H1 (cell line): ENCODE data around the gene ZNF213. TPM values are rescaled to one million over a fixed set of nuclear protein-coding genes. Genes with fewer than 3 reads are reported as not detected.

Experiments used
- CTCF ChIA-PET: fragments of 300-600 bp; sonication (Branson Sonifier 250); formaldehyde crosslinking; loops from one replicate; lab custom pipeline; 2021; ENCODE audit not compliant: partially characterized antibody; lab: Charles Lee
- POLR2A ChIA-PET: fragments of 300-600 bp; sonication (Branson Sonifier 250); formaldehyde crosslinking; loops from one replicate; lab custom pipeline; 2021; ENCODE audit warnings: inconsistent platforms; ENCODE audit not compliant: partially characterized antibody; lab: Charles Lee
- DNase-seq, 2 experiments: peaks; one replicate each; pipeline versions ENCODE4 v3.0.0 to v3.0.0-alpha.2; 2010 to 2022; ENCODE audit warnings: low spot score in 2 of 2, low read depth in 1 of 2, mixed read lengths in 1 of 2
- FAIRE-seq: peaks from 2 replicates; lab custom pipeline; 2011; peaks lifted over from hg19 to GRCh38; lab: Jason Lieb, UNC
- H2AFZ ChIP-seq: 2 replicates; pipeline ENCODE4 v1.8.1; 2012; ENCODE audit warnings: low read length, inconsistent platforms
- H2AK5ac ChIP-seq: 2 replicates; pipeline ENCODE4 v1.6.1; 2013; ENCODE audit warnings: low read depth, low read length
- H2BK120ac ChIP-seq: replicated peaks from 2 replicates; pipeline ENCODE3; 2013; ENCODE audit warnings: low read depth, low read length, inconsistent platforms
- H2BK12ac ChIP-seq: 2 replicates; pipeline ENCODE4 v1.6.1; 2013; ENCODE audit warnings: low read depth, low read length
- H2BK15ac ChIP-seq: 2 replicates; pipeline ENCODE4 v1.6.1; 2013; ENCODE audit warnings: low read length
- H2BK20ac ChIP-seq: 2 replicates; pipeline ENCODE4 v1.6.1; 2013; ENCODE audit warnings: low read length
- H2BK5ac ChIP-seq: 2 replicates; pipeline ENCODE4 v1.6.1; 2013; ENCODE audit warnings: low read depth, low read length
- H3K14ac ChIP-seq: 2 replicates; pipeline ENCODE4 v1.6.1; 2013; ENCODE audit warnings: inconsistent platforms; ENCODE audit not compliant: insufficient read length
- H3K18ac ChIP-seq: 2 replicates; pipeline ENCODE4 v1.6.1; 2013; ENCODE audit warnings: low read length; ENCODE audit errors: extremely low read depth
- H3K23ac ChIP-seq: 2 replicates; pipeline ENCODE4 v1.6.1; 2013; ENCODE audit warnings: inconsistent platforms; ENCODE audit not compliant: insufficient read length
- H3K23me2 ChIP-seq: 2 replicates; pipeline ENCODE4 v1.6.1; 2013; ENCODE audit warnings: low read depth, low read length
- H3K27ac ChIP-seq: 2 replicates; pipeline ENCODE4 v1.6.1; 2011; ENCODE audit warnings: low read depth, low read length, inconsistent platforms
- H3K27me3 ChIP-seq, 4 experiments: replicated peaks in 1 of 4; 1 replicate in 1 of 4; 2 replicates in 3 of 4; pipeline versions ENCODE4 v1.6.1 to v1.8.1; 2011 to 2013; ENCODE audit warnings: low read length in 3 of 4, mild to moderate bottlenecking in 3 of 4, inconsistent platforms in 2 of 4, mixed read lengths in 2 of 4, moderate library complexity in 1 of 4; ENCODE audit not compliant: control insufficient read depth in 3 of 4, insufficient read depth in 3 of 4; ENCODE audit errors: extremely low read depth in 1 of 4
- H3K36me3 ChIP-seq, 4 experiments: 2 replicates each; pipeline versions ENCODE4 v1.6.1 to v1.8.1; 2011 to 2013; ENCODE audit warnings: mild to moderate bottlenecking in 4 of 4, low read length in 3 of 4, moderate library complexity in 2 of 4, control low read depth in 1 of 4, inconsistent platforms in 1 of 4; ENCODE audit not compliant: insufficient read depth in 4 of 4, control insufficient read depth in 2 of 4
- H3K4ac ChIP-seq: replicated peaks from 2 replicates; pipeline ENCODE3; 2013; ENCODE audit warnings: low read length, low read depth, mixed read lengths, inconsistent platforms; ENCODE audit not compliant: insufficient read length
- H3K4me1 ChIP-seq, 4 experiments: replicated peaks in 1 of 4; 1 replicate in 1 of 4; 2 replicates in 3 of 4; pipeline versions ENCODE4 v1.6.1 to v1.8.1; 2011 to 2013; ENCODE audit warnings: low read length in 3 of 4, inconsistent platforms in 2 of 4, mixed read lengths in 1 of 4; ENCODE audit not compliant: insufficient read depth in 4 of 4, control insufficient read depth in 3 of 4
- H3K4me2 ChIP-seq, 2 experiments: 2 replicates each; pipeline versions ENCODE4 v1.6.1 to v1.8.1; 2011 to 2013; ENCODE audit warnings: low read depth in 2 of 2, low read length in 2 of 2, control low read depth in 1 of 2, inconsistent platforms in 1 of 2, mild to moderate bottlenecking in 1 of 2; ENCODE audit not compliant: insufficient read depth in 1 of 2
- H3K4me3 ChIP-seq, 4 experiments: fragments of 200-600, 300-600 bp in 1 of 4; sonication (generic), shearing (Covaris generic), sonication (Bioruptor Twin) in 1 of 4; 2 replicates each; pipeline versions ENCODE4 v1.5.1 to v1.8.1; 2011 to 2016; ENCODE audit warnings: low read length in 4 of 4, low read depth in 3 of 4, control low read depth in 2 of 4, inconsistent platforms in 2 of 4, mild to moderate bottlenecking in 2 of 4, mixed read lengths in 1 of 4, moderate library complexity in 1 of 4; ENCODE audit not compliant: insufficient read depth in 2 of 4; ENCODE audit errors: extremely low read depth in 1 of 4
- H3K56ac ChIP-seq: replicated peaks from 2 replicates; pipeline ENCODE3; 2013; ENCODE audit warnings: low read depth, mild to moderate bottlenecking, mixed read lengths, low read length, inconsistent platforms; ENCODE audit not compliant: insufficient read length
- H3K79me1 ChIP-seq: 2 replicates; pipeline ENCODE4 v1.6.1; 2013; ENCODE audit warnings: low read depth, low read length, control low read depth
- H3K79me2 ChIP-seq, 2 experiments: 2 replicates each; pipeline versions ENCODE4 v1.6.1 to v1.8.1; 2012 to 2013; ENCODE audit warnings: low read length in 2 of 2, mild to moderate bottlenecking in 2 of 2, inconsistent platforms in 1 of 2; ENCODE audit not compliant: insufficient read depth in 2 of 2, control insufficient read depth in 1 of 2
- H3K9ac ChIP-seq, 4 experiments: replicated peaks in 1 of 4; 1 replicate in 1 of 4; 2 replicates in 3 of 4; pipeline versions ENCODE4 v1.6.1 to v1.8.1; 2011 to 2013; ENCODE audit warnings: low read depth in 3 of 4, low read length in 3 of 4, control low read depth in 2 of 4, mild to moderate bottlenecking in 2 of 4, moderate library complexity in 2 of 4, inconsistent platforms in 1 of 4; ENCODE audit errors: extremely low read depth in 1 of 4
- H3K9me3 ChIP-seq, 2 experiments: 2 replicates each; pipeline versions ENCODE4 v1.6.1 to v1.8.1; 2012 to 2013; ENCODE audit warnings: mild to moderate bottlenecking in 2 of 2, moderate library complexity in 2 of 2, control low read depth in 1 of 2, inconsistent platforms in 1 of 2, low read depth in 1 of 2, low read length in 1 of 2, mixed read lengths in 1 of 2; ENCODE audit not compliant: insufficient read depth in 2 of 2
- H4K20me1 ChIP-seq, 2 experiments: replicated peaks in 1 of 2; 2 replicates each; pipeline versions ENCODE3 to v1.8.1; 2011 to 2013; ENCODE audit warnings: inconsistent platforms in 2 of 2, low read length in 2 of 2, mild to moderate bottlenecking in 1 of 2; ENCODE audit not compliant: insufficient read depth in 2 of 2, control insufficient read depth in 1 of 2
- H4K5ac ChIP-seq: 2 replicates; pipeline ENCODE4 v1.6.1; 2013; ENCODE audit warnings: low read length, low read depth, mixed read lengths, inconsistent platforms; ENCODE audit not compliant: insufficient read length
- H4K8ac ChIP-seq: 2 replicates; pipeline ENCODE4 v1.8.0; 2013; ENCODE audit warnings: mild to moderate bottlenecking, moderate library complexity, low read length, inconsistent platforms; ENCODE audit not compliant: insufficient read depth; ENCODE audit errors: extremely low read depth
- H4K91ac ChIP-seq: replicated peaks from 2 replicates; pipeline ENCODE3; 2013; ENCODE audit warnings: low read length, mixed read lengths, inconsistent platforms; ENCODE audit not compliant: insufficient read length
- ASH2L ChIP-seq: fragments of 200-600, 300-600 bp; sonication (generic); IDR thresholded peaks from one replicate; pipeline ENCODE4 v1.7.1; 2017; ENCODE audit warnings: low read length
- PHF8 ChIP-seq: fragments of 200-600 bp; sonication (generic); conservative IDR thresholded peaks from 2 replicates; pipeline ENCODE4 v1.7.1; 2012; ENCODE audit warnings: low read depth, mild to moderate bottlenecking, inconsistent platforms, low read length, moderate library complexity
- POLR2AphosphoS5 ChIP-seq: IDR thresholded peaks from 2 replicates; pipeline ENCODE4 v1.6.1; 2011; ENCODE audit warnings: low read depth, low read length
- SIN3A ChIP-seq, 2 experiments: IDR thresholded peaks in 1 of 2; conservative IDR thresholded peaks in 1 of 2; 2 replicates each; pipeline ENCODE4 v1.6.1; 2011 to 2012; ENCODE audit warnings: low read length in 2 of 2, improper control_type of control experiment in 1 of 2, low read depth in 1 of 2, mild to moderate bottlenecking in 1 of 2
- WGBS, 2 experiments: shearing (Covaris generic) in 1 of 2; methylation state at CpG; one replicate each; pipeline versions ENCODE4 v1.1.6 to v1.1.7; 2013 to 2015; ENCODE audit warnings: low lambda C conversion rate in 2 of 2, mixed read lengths in 2 of 2, inconsistent platforms in 1 of 2, low coverage in 1 of 2, missing lambda C conversion rate in 1 of 2; ENCODE audit not compliant: insufficient replicate concordance in 2 of 2, insufficient coverage in 1 of 2, insufficient read length in 1 of 2; ENCODE audit errors: extremely low coverage in 1 of 2, missing lambda C conversion rate in 1 of 2; 5-methylcytosine and 5-hydroxymethylcytosine counted together
- long read RNA-seq, 2 experiments: library from RNA in 1 of 2; library from capped mRNA in 1 of 2; stranded (forward); transcript quantifications; one replicate each; pipeline ENCODE4 v2.0.0, GENCODE V29; 2021; ENCODE audit warnings: inconsistent platforms in 1 of 2
- polyA minus RNA-seq, 3 experiments: library from RNA; depleted of rRNA, polyadenylated mRNA; stranded (reverse); fragments of >200 nt; gene quantifications; 1 replicate in 2 of 3; 2 replicates in 1 of 3; pipeline ENCODE4 v1.2.3, GENCODE V29; 2011
- polyA plus RNA-seq, 7 experiments: library from polyadenylated mRNA; depleted of rRNA in 3 of 7; stranded (reverse) in 5 of 7; unstranded in 2 of 7; fragments of >200 nt in 5 of 7; fragments of 200-250 nt in 2 of 7; gene quantifications; 1 replicate in 5 of 7; 2 replicates in 1 of 7; 4 replicates in 1 of 7; pipeline versions ENCODE4 v1.2.1 to v1.2.3, GENCODE V29; 2011 to 2013; ENCODE audit warnings: missing spikeins in 2 of 7, mixed read lengths in 2 of 7
- total RNA-seq: library from RNA; stranded (reverse); fragmentation: NEBNext Ultra II Directional; extraction: Animal tissue kit (Norgen Biotek cat#: 25700); gene quantifications from 2 replicates; pipeline ENCODE4 v1.2.1, GENCODE V29; 2021
- TF ChIP-seq, protein P1 (sequence below): IDR thresholded peaks from 2 replicates; pipeline ENCODE4 v1.6.1; 2012; ENCODE audit warnings: inconsistent platforms

The ZNF213 gene, protein sequence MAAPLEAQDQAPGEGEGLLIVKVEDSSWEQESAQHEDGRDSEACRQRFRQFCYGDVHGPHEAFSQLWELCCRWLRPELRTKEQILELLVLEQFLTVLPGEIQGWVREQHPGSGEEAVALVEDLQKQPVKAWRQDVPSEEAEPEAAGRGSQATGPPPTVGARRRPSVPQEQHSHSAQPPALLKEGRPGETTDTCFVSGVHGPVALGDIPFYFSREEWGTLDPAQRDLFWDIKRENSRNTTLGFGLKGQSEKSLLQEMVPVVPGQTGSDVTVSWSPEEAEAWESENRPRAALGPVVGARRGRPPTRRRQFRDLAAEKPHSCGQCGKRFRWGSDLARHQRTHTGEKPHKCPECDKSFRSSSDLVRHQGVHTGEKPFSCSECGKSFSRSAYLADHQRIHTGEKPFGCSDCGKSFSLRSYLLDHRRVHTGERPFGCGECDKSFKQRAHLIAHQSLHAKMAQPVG
- total RNA-seq, result 6.9 and 7.3 TPM in 2 replicates
- 1.6 and 3.8 TPM in 2 replicates for polyA plus RNA-seq (2011; rRNA removed)
- 1.6 TPM for polyA plus RNA-seq (2011; cell fraction: cytosol; rRNA removed)
- polyA plus RNA-seq (2011; cell fraction: nucleus; rRNA removed), result 3.9 TPM
- 6.0 to 8.4 TPM (median 8.4 TPM) in 4 replicates for polyA plus RNA-seq (2012, experiment 1 of 2)
- polyA plus RNA-seq (2012, experiment 2 of 2), result 7.1 TPM
- polyA plus RNA-seq (2013, experiment 1 of 2), result 6.2 TPM
- 6.1 TPM for polyA plus RNA-seq (2013, experiment 2 of 2)
- 1.2 and 1.4 TPM in 2 replicates for polyA minus RNA-seq (2011; rRNA and poly(A)+ RNA removed)
- 4.2 TPM for polyA minus RNA-seq (2011; cell fraction: cytosol; rRNA and poly(A)+ RNA removed)
- polyA minus RNA-seq (2011; cell fraction: nucleus; rRNA and poly(A)+ RNA removed), result 3.9 TPM
- long read RNA-seq, experiment 1, partial matches to known transcripts, result 8 of 8 reads
- long read RNA-seq, experiment 1, other reads (novel, unspliced or antisense), result 0 of 8 reads
- long read RNA-seq, experiment 2, result 0 reads

DNA sequence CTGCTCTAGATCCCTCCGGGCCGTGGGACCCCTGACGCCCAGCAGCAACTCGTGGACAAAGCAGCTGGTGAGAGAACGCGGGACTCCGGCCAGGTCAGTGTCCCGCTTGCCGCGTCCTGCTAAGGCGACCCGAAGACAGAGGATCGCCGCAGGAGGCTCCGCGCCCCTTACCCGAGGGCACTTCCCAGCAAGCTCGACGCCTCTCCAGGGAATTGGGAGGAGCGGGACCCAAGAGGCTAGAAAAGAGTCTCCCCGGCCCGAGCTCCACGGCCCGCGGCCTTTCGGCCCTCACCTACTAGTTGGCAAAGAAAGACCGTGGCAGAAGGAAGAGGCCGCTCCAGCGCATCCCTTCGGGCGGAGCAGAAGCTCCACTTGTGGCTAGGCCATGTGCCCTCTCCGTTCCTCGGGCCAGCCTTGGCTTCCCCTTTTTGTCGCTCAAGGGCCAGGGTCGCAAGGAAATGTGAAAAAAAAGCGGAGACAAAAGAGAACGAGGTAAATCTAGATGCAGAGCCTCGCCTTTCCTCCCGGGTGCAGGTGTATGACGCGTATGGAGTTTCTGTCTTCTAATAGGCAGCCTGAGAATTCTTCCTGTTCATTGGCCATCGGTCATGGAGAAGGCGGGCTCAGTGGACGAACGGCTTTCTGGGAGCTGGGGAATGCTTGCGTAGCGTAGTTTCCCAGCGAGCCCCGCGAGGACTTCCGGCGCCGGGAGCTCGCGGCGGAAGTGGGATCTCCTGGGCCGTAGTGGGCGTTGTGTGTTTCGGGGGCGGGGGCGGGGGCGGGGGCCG is at the start of gene ZNF213:
Gene ZNF213 (plus strand): TSS at position 692 of the 788 bp plus-strand sequence. CDS start 2,252 bp downstream, outside the sequence.
- no peak within 1 kb of the TSS for H2BK12ac ChIP-seq
- H4K20me1 ChIP-seq, result peaks cover 0 to 8% of the 10 kb centered on the region in 2 experiments
- peak within 1 kb of the TSS; percentile 86 to 91 for H3K4me2 ChIP-seq
- H2BK5ac ChIP-seq, result peak within 1 kb of the TSS; percentile 95
- H3K18ac ChIP-seq, result peak within 1 kb of the TSS; percentile 96
- H3K4me1 ChIP-seq, result peaks cover 0 to 2% (median 0%) of the 10 kb centered on the region in 4 experiments; a peak in 1 of 7 replicates
- H3K23ac ChIP-seq, result no peak within 1 kb of the TSS
- H2AFZ ChIP-seq, result peak within 1 kb of the TSS; percentile 60
- peak within 1 kb of the TSS; percentile 100 for H4K8ac ChIP-seq
- FAIRE-seq (peak; percentile 88), DNase-seq (peak; percentile 88 to 93)
- H3K27ac ChIP-seq, result peak within 1 kb of the TSS; percentile 97
- CTCF ChIA-PET, result interaction anchor here (0.6 to 17.4 kb wide), 11 partner anchors 8 to 1144 kb away, joined by 3 to 619 read pairs (median 6); partner anchors contain the start of genes ZNF205 and ZSCAN10
- H2BK20ac ChIP-seq, result no peak within 1 kb of the TSS
- no peaks in the 10 kb centered on the region for H3K9me3 ChIP-seq
- H3K56ac ChIP-seq, result peak within 1 kb of the TSS; percentile 97
- no peak within 1 kb of the TSS for H2BK15ac ChIP-seq
- H3K4me3 ChIP-seq, result peak within 1 kb of the TSS; percentile 86 to 96 (median 90)
- H4K5ac ChIP-seq, result peak within 1 kb of the TSS; percentile 94
- H2BK120ac ChIP-seq, result no peak within 1 kb of the TSS
- peak within 1 kb of the TSS; percentile 81 for H4K91ac ChIP-seq
- H3K23me2 ChIP-seq, result peaks cover 7% of the 10 kb centered on the region
- H3K4ac ChIP-seq, result no peak within 1 kb of the TSS
- peak within 1 kb of the TSS; percentile 53; the same call in 1 of the 2 replicates for H2AK5ac ChIP-seq
- WGBS, 2 experiments, result 2% methylated on average over 42 of the region's 63 CpGs; no CpG with 5 or more reads in 1 of the 2 experiments
- H3K9ac ChIP-seq, result peak within 1 kb of the TSS; percentile 95 to 99 (median 98)
- no peaks in the 10 kb centered on the region; the same call in 1 of the 2 replicates for H3K79me1 ChIP-seq
- no peaks in the 10 kb centered on the region; a peak in 1 of 8 replicates for H3K36me3 ChIP-seq
- no peak within 1 kb of the TSS for H3K14ac ChIP-seq
- H3K27me3 ChIP-seq, result no peaks in the 10 kb centered on the region
- POLR2A ChIA-PET, result interaction anchor here (0.6 to 3.1 kb wide), 33 partner anchors 9 to 146 kb away, joined by 3 to 43 read pairs (median 4); partner anchors contain the start of genes CLDN9, TNFRSF12A and ZSCAN10
- peaks cover 7 to 19% of the 10 kb centered on the region in 2 experiments for H3K79me2 ChIP-seq
- peak; percentile 94 for TF ChIP-seq ASH2L
- TF ChIP-seq POLR2AphosphoS5, result peak; percentile 80
- peak in 1 of 2 experiments; percentile 80; a peak in 2 of 4 replicates for TF ChIP-seq SIN3A (conservative IDR thresholded peaks at IDR 0.05 in 1 of 2, IDR thresholded peaks at IDR 0.05 in 1 of 2; ENCODE audit: low read depth in 1 of 2, low read length in 2 of 2)
- peak; percentile 91 for TF ChIP-seq PHF8
- TF ChIP-seq, protein P1, sequence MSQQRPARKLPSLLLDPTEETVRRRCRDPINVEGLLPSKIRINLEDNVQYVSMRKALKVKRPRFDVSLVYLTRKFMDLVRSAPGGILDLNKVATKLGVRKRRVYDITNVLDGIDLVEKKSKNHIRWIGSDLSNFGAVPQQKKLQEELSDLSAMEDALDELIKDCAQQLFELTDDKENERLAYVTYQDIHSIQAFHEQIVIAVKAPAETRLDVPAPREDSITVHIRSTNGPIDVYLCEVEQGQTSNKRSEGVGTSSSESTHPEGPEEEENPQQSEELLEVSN, result no peak
